Heart left ventricle (tissue), 16 donors: ENCODE measurements around the gene SPPL3. TPM values are rescaled to one million over a fixed set of nuclear protein-coding genes. Genes with fewer than 3 reads are reported as not detected.
"Not testable (repeated sequence)": the region's sequence is repeated elsewhere in the genome, so short reads cannot be mapped to it uniquely, and the experiment has no call there.

Experiments used
- ATAC-seq, 4 donors: fragments of 200-7000 bp; cut with Tn5 transposase; one replicate each; pipeline ENCODE4 v1.9.1; 2020 to 2022; ENCODE audit warnings: moderate library complexity in 4 of 4, mild to moderate bottlenecking in 3 of 4, moderate number of reproducible peaks in 1 of 4
- DNase-seq, 5 donors: peaks; one replicate each; pipeline ENCODE4 v3.0.0-alpha.2; 2020
- H3K27ac ChIP-seq, 12 donors: fragments of 200-600 bp; sonication (generic) in 4 of 12; one replicate each; pipeline versions ENCODE4 v1.5.0 to v1.8.0; 2016 to 2022; ENCODE audit warnings: mild to moderate bottlenecking in 2 of 12
- H3K27me3 ChIP-seq, 9 donors: fragments of 200-600 bp; sonication (generic) in 2 of 9; one replicate each; pipeline versions ENCODE4 v1.5.1 to v1.8.0; 2016 to 2022; ENCODE audit warnings: mild to moderate bottlenecking in 3 of 9
- H3K36me3 ChIP-seq, 9 donors: fragments of 200-600 bp; sonication (generic) in 2 of 9; one replicate each; pipeline versions ENCODE4 v1.5.0 to v1.8.0; 2018 to 2022; ENCODE audit warnings: mild to moderate bottlenecking in 2 of 9
- H3K4me1 ChIP-seq, 12 donors: fragments of 200-600 bp; sonication (generic) in 4 of 12; one replicate each; pipeline versions ENCODE4 v1.5.0 to v1.8.0; 2016 to 2022; ENCODE audit warnings: mild to moderate bottlenecking in 3 of 12
- H3K4me3 ChIP-seq, 12 donors: fragments of 200-600 bp; sonication (generic) in 4 of 12; one replicate each; pipeline versions ENCODE4 v1.5.0 to v1.8.0; 2017 to 2022; ENCODE audit warnings: mild to moderate bottlenecking in 9 of 12, moderate library complexity in 4 of 12
- H3K9me3 ChIP-seq, 12 donors: fragments of 200-600 bp; sonication (generic) in 4 of 12; one replicate each; pipeline versions ENCODE4 v1.5.0 to v1.8.0; 2016 to 2022; ENCODE audit warnings: mild to moderate bottlenecking in 1 of 12
- CTCF ChIP-seq, 12 donors: fragments of 200-600 bp; sonication (generic) in 4 of 12; IDR thresholded peaks; one replicate each; pipeline versions ENCODE4 v1.5.0 to v1.8.0; 2018 to 2022; ENCODE audit warnings: antibody characterized with exemption in 12 of 12, mild to moderate bottlenecking in 5 of 12
- POLR2A ChIP-seq, 2 donors: fragments of 450-650 bp; IDR thresholded peaks; one replicate each; pipeline ENCODE4 v1.6.1; 2017; ENCODE audit warnings: antibody characterized with exemption in 2 of 2, mild to moderate bottlenecking in 2 of 2, moderate library complexity in 2 of 2
- WGBS, 4 donors: extraction: QIAGEN DNeasy Blood & Tissue Kit in 2 of 4; methylation state at CpG; one replicate each; pipeline versions ENCODE4 v1.1.5 to v1.1.7; 2013 to 2018; 5-methylcytosine and 5-hydroxymethylcytosine counted together
- intact Hi-C, 10 donors: fragments of 100-400 bp; cut with DNase I; formaldehyde crosslinking; loops; one replicate each; pipeline versions ENCODE4 v1.11.1 to v1.14.2; 2022
- polyA plus RNA-seq, 2 donors: library from polyadenylated mRNA; stranded (reverse); fragments of 200-250 nt; gene quantifications; one replicate each; pipeline ENCODE4 v1.2.3, GENCODE V29; 2013
- total RNA-seq, 9 donors: library from RNA; depleted of rRNA in 2 of 9; stranded (reverse); fragments of >200 nt in 2 of 9; fragmentation: NEBNext Ultra II Directional in 3 of 9; extraction: Animal tissue kit (Norgen Biotek cat#: 25700) in 3 of 9; gene quantifications; one replicate each; pipeline versions ENCODE4 v1.1.0 to v1.2.4, GENCODE V29; 2016 to 2023
- donor health status: ischemic (EF 13 %, LVEDD 7.1; RV severe dilation, severe dysfunction).
- donor health status: healthy with polysubstance abuse.
- donor health status: DM: no; HTN: yes; CAD: no.
- donor health status: DM: no; HTN: no; CAD: no.
- donor health status: ischemic (EF 25% LVEDD 6.9; RV normal size, moderate dysfunction).
- donor health status: ischemic (EF 25% LVEDD 5.7; RV mildly dilated, moderate dysfunction).
- donor health status: healthy.
- donor health status: DM: yes; HTN: yes; CAD: no.
- donor health status: ischemic (EF 35%, LVEDD 5.7; RV mildly dilated, moderate dysfunction).
- donor health status: nonischemic (EF 11% LVEDD 7.7; RV severe dilation, severe dysfunction).
- donor health status: DM: yes; HTN: yes; CAD: no.
- donor health status: PGD.
- donor health status: ischemic (EF 29% LVEDD 5.4; RV normal size, mild dysfunction).
- donor health status: nonischemic (EF 23%, LVEDD 6.1; RV moderate dilation, normal function).

Gene SPPL3
- total and polyA plus RNA-seq, 11 donors = 8.2 to 48.2 (median 26.5) TPM

- Histone ChIP-seq H3K4me1 (peaks cover 0 to 75% (median 42%) of the 10 kb centered on the region in 12 donors), H3K4me3 (no peak overlapping the region), H3K36me3 (no peaks in the 10 kb centered on the region), H3K9me3 (no peaks in the 10 kb centered on the region), H3K27ac (peak overlapping the region in 2 of 12 donors; percentile 11 to 20), H3K27me3 (no peaks in the 10 kb centered on the region)
- intact Hi-C loops = loop anchor here in 1 of 10 donors (10.0 kb wide), 1 partner anchor 75 kb away; no protein-coding TSS in a partner anchor
- DNase-seq (no peak), ATAC-seq (peak in 1 of 4 donors; percentile 66)
- WGBS, 4 donors = 63 to 83% (median 75%) methylated on average over 1 of the region's 1 CpG
- TF ChIP-seq POLR2A (IDR thresholded peaks at IDR 0.05) (no peak), CTCF (IDR thresholded peaks at IDR 0.05) (no peak)
Measured at GRCh38 chr12:120839503-120839902, 64.7 kb downstream of the SPPL3 start.

- H3K27ac ChIP-seq, H3K9me3 ChIP-seq, H3K36me3 ChIP-seq, H3K4me3 ChIP-seq, ATAC-seq, DNase-seq, H3K27me3 ChIP-seq: not testable (repeated sequence)
- 95 to 100% (median 98%) methylated on average over 2 to 4 of the region's 4 CpGs for WGBS, 4 donors
- intact Hi-C loops = loop anchor here in 1 of 10 donors (10.0 kb wide), 1 partner anchor 74 kb away; no protein-coding TSS in a partner anchor
- H3K4me1 ChIP-seq = peaks cover 0 to 75% (median 43%) of the 10 kb centered on the region in 12 donors
Measured at GRCh38 chr12:120838629-120839383, 65.4 kb downstream of the SPPL3 start.

GRCh38 chr12:120836114-120836684, 68.0 kb downstream of the SPPL3 start:
- WGBS, 4 donors = 82 to 90% (median 83%) methylated on average over 4 of the region's 4 CpGs
- H3K4me1 ChIP-seq = peaks cover 0 to 76% (median 52%) of the 10 kb centered on the region in 12 donors
- intact Hi-C loops = loop anchor here in 1 of 10 donors (10.0 kb wide), 1 partner anchor 71 kb away; no protein-coding TSS in a partner anchor
- ATAC-seq (peak in 1 of 4 donors; percentile 15), DNase-seq (no peak)
- H3K27ac ChIP-seq = peak overlapping the region in 3 of 12 donors; percentile 16 to 37 (median 21)
- H3K4me3 ChIP-seq = no peak overlapping the region
- H3K36me3 ChIP-seq = no peaks in the 10 kb centered on the region
- H3K27me3 ChIP-seq = no peaks in the 10 kb centered on the region
- no peaks in the 10 kb centered on the region for H3K9me3 ChIP-seq
- TF ChIP-seq CTCF (IDR thresholded peaks at IDR 0.05) = no peak
- TF ChIP-seq POLR2A (IDR thresholded peaks at IDR 0.05) = no peak

GRCh38 chr12:120835657-120836056, 68.5 kb downstream of the SPPL3 start:
- DNase-seq (no peak), ATAC-seq (no peak)
- TF ChIP-seq CTCF (IDR thresholded peaks at IDR 0.05) = no peak
- TF ChIP-seq POLR2A (IDR thresholded peaks at IDR 0.05) = no peak
- 5 to 15% (median 6%) methylated on average over 1 of the region's 1 CpG for WGBS, 4 donors
- Histone ChIP-seq H3K4me1 (peaks cover 0 to 79% (median 56%) of the 10 kb centered on the region in 12 donors), H3K27ac (peak overlapping the region in 8 of 12 donors; percentile 3 to 49 (median 29)), H3K36me3 (no peaks in the 10 kb centered on the region), H3K4me3 (no peak overlapping the region), H3K27me3 (no peaks in the 10 kb centered on the region), H3K9me3 (no peaks in the 10 kb centered on the region)
- intact Hi-C loops = loop anchor here in 1 of 10 donors (10.0 kb wide), 1 partner anchor 71 kb away; no protein-coding TSS in a partner anchor
